ENCODE measurements around the gene TFR2.

DNA sequence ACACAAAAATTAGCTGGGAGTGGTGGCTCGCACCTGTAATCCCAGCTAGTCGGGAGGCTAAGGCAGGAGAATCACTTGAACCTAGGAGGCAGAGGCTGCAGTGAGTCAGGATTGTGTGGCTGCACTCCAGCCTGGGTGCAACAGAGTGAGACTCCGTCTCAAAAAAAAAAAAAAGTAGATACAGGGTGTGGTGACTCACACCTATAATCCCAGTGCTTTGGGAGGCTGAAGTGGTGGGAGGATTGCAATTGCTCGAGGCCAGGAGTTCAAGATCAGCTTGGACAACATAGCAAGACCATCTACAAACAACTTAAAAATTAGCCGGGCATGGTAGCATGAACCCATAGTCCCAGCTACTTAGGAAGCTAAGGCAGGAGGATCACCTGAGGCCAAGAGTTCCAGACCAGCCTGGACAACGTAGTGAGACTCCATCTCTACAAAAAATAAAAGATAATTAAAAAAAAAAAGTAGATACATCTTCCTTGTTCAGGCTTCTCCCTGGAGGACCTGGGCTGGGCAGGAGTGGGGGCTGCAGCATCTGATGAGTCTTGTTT, 27.0 kb downstream of the TFR2 start:
- TF ChIP-seq EZH2phosphoT487 (IDR thresholded peaks at IDR 0.05): no peak
- TF ChIP-seq, protein P1, sequence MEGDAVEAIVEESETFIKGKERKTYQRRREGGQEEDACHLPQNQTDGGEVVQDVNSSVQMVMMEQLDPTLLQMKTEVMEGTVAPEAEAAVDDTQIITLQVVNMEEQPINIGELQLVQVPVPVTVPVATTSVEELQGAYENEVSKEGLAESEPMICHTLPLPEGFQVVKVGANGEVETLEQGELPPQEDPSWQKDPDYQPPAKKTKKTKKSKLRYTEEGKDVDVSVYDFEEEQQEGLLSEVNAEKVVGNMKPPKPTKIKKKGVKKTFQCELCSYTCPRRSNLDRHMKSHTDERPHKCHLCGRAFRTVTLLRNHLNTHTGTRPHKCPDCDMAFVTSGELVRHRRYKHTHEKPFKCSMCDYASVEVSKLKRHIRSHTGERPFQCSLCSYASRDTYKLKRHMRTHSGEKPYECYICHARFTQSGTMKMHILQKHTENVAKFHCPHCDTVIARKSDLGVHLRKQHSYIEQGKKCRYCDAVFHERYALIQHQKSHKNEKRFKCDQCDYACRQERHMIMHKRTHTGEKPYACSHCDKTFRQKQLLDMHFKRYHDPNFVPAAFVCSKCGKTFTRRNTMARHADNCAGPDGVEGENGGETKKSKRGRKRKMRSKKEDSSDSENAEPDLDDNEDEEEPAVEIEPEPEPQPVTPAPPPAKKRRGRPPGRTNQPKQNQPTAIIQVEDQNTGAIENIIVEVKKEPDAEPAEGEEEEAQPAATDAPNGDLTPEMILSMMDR (IDR thresholded peaks at IDR 0.05): no peak

Data from neural progenitor cell (in vitro differentiated cells).